ENCODE measurements around the gene U2AF1L4.
"Not testable (repeated sequence)": the region's sequence is repeated elsewhere in the genome, so short reads cannot be mapped to it uniquely, and the experiment has no call there.

U2AF1L4 gene

DNA sequence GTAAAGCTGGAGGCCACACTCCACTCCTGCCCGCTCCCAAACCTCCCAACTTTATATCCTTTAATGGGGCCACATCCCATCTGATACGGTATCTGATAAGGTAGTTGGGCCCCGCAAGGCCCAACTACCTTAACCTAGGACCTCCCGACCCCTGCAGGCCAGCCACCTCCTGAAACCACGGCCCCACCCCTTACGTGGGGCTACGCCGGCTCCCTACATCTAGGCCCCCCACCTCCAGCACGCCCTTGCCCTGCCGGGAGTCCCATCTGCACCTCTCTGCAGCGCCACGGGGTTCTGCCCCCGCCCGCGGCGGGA, 5.2 kb downstream of the U2AF1L4 start:
- DNase-seq: no peak

DNA sequence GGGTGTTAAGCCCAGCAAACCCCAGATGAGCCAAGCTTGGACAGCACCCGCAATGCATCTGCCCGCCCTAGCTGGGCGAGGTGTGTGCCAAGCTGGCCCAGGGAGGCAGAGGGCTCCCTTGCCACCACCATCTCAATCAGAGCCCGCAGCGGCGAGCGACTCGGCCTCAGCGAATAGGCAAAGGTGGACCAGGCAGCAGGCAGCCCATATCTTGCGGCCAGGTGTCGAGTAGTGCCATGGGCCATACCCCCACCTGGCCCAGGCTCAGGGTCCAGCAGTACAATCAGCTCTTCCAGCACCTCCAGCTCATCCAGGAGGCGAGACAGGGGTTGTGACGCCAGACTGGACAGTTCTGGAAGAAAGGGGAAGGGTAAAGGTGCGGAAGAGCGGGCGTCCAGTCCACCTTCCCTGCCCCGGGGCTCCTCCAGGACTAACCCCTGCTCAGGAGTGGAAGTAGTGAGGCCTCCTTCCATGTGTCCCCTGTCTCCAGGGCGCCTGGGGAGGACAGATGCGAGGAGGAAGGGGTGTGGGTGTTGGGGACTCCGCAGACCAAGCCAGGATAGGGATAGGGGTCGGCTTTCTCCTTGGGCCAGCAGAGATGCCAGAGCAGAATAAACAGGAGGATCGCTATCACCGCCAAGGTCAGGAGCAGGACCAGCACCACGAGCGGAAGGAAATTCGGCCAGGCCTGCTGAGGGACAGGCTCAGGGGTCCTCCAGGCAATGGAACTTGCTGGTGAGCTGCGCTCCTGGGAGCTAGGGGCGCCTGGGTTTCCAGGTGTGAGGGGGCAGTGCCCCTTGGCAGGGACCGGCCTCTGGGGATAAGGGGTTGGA, 5.7 kb downstream of the U2AF1L4 start:
- no peak for DNase-seq

DNA sequence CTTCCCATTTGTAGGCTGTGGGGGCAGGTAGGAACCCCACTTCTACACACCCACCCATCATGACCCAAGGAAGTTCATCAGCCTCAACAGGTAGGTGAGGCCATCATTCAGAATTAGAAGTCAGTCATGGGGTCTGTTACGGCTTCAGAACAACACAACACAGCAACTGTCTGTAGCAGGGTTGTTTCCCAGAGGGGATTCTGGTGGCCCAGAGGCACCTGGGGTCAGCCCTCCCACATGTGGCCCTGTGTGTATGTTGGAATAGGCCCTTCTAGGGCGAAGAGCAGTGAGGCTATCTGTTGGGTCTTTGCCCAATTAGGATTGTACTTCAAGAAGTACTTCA, 6.4 kb downstream of the U2AF1L4 start:
- no peak for DNase-seq

DNA sequence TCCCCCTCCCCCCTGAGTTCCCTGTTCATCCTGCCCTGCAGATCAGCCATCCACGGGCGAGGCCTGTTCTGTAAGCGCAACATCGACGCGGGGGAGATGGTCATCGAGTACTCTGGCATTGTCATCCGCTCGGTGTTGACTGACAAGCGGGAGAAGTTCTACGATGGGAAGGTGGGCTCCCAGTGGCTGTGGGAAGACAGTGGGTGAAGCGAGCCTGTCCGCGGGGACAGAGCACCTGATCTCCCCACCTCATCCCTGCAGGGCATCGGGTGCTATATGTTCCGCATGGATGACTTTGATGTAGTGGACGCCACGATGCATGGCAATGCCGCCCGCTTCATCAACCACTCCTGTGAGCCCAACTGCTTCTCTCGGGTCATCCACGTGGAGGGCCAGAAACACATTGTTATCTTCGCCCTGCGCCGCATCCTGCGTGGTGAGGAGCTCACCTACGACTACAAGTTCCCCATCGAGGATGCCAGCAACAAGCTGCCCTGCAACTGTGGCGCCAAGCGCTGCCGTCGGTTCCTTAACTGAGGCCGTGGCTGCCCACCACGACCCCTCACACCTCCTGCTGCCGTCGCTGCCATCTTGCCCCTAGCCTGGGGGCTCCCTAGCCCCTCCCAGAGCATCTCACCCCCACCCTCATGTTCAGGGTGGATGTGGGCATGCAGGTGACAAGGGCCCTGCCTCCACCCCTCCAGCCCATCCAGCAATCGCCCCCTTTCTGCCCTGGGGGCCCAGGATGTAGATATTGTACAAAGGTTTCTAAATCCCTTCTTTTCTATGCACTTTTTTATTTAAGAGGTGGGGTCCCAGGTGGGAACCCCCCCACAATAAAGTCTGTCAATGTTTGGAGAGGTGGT, 7.0 kb downstream of the U2AF1L4 start:
- no peak for DNase-seq

DNA sequence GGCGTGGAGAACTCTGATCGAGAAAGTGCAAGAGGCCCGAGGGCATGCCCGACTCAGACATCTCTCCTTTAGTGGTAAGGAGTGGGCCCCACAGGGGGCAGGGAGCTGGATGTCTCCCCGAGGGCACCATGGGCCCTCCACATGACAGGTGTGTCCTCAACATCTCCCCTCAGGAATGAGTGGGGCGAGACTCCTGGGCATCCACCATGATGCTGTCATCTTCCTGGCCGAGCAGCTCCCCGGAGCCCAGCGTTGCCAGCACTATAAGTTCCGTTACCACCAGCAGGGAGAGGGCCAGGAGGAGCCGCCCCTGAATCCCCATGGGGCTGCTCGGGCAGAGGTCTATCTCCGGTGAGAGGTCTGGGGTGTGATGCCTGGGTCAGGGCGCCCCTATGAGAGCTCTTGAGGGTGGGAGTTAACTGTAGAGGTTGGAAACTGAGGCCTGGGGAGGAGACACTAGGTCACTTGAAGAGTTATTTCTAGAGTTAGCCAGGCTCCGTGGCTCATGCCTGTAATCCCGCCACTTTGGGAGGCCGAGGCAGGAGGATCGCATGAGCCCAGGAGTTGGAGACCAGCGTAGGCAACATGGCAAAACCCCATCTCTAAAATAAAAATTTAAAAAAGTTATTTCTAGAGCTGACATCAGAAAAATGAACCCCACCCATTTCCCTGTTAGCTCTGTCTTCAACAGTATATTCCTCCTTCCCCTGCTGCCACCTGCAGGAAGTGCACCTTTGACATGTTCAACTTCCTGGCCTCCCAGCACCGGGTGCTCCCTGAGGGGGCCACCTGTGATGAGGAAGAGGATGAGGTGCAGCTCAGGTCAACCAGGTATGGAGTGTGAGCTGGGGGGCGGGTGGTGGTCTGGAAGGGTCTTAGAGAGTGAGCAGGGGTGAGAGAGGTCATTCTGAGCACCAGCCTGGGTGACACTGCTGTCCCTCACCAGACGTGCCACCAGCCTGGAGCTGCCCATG, 8.0 kb downstream of the U2AF1L4 start:
- DNase-seq: no peak

DNA sequence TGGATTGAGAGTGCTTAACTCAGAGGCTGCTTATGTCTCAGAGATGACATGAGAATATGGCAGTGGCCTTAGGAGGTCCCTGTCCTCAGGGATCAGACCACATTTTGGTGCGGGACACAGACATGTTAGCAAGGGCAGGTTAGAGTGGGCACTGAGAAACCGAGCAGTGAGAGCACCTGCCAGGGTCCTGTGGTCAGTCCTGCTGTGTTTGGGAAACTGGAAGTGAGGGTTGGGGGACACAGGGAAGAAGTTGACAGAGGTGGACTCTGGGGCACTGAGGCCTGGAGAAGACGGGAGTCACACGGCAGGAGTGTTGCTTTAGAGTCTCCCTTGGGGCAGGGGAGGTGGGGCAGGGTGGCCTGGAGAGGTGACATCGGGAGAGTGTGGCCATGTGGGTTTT, 10.3 kb downstream of the U2AF1L4 start:
- no peak for DNase-seq

DNA sequence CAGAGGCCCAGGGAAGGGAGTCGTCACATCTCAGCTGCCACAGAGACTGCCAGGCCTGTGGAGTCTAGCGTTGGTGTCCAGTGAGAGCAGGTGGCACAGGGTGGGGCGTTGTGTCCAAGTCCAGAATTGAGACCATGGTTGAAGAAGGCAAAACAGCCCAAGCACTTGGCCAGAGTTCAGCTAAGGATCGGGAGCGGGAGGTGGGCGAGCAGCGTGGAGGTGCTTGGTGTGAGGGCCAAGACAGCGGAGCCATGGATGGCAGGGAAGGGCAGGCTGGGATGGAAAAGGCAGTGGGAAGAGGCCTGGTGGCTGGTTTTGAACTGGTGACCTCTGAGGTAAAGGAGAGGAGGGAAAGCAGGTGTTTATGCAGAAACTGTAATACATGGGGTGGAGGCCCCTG, 10.9 kb downstream of the U2AF1L4 start:
- DNase-seq: no peak

DNA sequence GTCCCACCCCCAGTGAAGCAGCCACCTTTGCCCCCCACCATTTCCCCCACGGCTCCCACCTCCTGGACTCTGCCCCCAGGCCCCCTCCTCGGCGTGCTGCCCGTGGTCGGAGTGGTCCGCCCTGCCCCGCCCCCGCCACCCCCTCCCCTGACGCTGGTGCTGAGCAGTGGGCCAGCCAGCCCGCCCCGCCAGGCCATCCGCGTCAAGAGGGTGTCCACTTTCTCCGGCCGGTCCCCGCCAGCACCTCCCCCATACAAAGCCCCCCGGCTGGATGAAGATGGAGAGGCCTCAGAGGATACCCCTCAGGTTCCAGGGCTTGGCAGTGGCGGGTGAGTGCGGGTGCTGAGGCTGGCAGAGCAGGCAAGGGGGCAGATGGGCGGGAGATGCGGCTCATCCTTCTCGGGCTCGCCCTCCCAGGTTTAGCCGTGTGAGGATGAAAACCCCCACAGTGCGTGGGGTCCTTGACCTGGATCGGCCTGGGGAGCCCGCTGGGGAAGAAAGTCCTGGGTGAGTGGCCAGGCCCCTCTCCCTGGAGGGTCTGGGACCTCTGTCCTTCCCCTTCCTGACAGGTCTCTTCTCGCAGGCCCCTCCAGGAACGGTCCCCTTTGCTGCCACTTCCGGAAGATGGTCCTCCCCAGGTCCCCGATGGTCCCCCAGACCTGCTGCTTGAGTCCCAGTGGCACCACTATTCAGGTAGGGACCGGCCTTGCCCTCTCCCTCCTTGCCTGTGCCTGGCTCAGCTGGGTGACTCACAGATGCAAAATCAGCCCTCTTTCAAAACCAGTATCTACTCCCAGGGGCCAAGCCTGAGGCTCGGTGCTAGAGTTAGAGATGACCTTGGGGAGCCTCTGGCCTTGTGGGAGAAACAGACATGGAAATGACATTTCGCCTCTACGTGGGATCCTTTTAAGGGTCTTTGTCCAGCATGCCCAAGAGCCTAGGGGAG, 11.8 kb downstream of the U2AF1L4 start:
- no peak for DNase-seq

DNA sequence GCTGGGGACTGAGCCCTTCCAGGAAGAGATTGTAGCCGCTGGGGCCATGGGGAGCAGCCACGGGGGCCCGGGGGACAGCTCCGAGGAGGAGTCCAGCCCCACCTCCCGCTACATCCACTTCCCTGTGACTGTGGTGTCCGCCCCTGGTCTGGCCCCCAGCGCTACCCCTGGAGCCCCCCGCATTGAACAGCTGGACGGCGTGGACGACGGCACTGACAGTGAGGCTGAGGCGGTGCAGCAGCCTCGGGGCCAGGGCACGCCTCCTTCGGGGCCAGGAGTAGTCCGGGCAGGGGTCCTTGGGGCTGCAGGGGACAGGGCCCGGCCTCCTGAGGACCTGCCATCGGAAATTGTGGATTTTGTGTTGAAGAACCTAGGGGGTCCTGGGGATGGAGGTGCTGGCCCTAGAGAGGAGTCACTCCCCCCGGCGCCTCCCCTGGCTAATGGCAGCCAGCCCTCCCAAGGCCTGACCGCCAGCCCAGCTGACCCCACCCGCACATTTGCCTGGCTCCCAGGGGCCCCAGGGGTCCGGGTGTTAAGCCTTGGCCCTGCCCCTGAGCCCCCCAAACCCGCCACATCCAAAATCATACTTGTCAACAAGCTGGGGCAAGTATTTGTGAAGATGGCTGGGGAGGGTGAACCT, 12.6 kb downstream of the U2AF1L4 start:
- DNase-seq: no peak

DNA sequence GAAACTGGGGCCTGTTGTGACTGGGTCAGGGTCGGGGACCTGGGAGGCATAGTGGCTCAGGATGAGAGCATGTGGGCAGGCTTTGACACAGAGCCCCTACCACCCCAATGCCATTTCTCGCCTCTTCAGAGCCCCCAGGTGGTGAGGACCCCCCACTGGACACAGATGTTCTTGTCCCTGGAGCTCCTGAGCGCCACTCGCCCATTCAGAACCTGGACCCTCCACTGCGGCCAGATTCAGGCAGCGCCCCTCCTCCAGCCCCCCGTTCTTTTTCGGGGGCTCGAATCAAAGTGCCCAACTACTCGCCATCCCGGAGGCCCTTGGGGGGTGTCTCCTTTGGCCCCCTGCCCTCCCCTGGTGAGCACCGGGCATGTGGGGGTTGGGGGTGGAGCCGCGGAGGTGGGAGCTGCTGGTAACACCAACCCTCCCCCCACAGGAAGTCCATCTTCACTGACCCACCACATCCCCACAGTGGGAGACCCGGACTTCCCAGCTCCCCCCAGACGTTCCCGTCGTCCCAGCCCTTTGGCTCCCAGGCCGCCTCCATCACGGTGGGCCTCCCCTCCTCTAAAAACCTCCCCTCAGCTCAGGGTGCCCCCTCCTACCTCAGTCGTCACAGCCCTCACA, 13.3 kb downstream of the U2AF1L4 start:
- no peak for DNase-seq

DNA sequence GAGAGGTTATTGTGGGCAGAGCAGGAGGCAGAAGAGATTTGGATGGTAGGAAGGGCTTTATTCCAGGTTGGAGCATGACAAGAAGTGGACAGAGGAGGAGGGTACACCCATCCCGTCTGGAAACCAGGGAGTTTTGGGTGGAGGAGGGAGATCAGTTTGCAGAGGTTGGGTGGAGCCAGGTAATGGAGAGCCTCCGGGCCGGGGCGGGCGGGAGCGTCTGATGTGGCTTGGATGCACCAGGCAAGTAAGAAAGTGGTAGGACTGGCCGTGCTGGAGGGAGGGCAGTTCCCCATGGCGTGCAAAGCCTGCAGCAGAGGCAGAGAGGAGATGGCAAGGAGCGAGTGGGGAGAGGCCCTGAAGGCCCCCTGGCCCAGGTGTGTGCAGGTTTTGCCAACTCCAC, 13.9 kb downstream of the U2AF1L4 start:
- DNase-seq: no peak

DNA sequence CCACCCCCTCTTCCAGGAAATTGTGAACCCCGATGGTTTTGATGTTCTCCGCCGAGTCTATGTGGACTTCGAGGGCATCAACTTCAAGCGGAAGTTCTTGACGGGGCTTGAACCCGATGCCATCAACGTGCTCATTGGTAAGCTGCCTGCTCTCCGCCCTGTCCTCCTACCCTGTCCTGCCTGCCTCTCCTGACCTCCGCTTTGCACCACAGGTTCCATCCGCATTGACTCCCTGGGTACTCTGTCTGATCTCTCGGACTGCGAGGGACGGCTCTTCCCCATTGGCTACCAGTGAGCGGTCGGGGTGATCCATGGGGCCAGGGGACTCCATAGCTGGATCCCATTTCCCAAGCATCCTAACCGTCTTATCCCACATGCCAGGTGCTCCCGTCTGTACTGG, 14.9 kb downstream of the U2AF1L4 start:
- no peak for DNase-seq

DNA sequence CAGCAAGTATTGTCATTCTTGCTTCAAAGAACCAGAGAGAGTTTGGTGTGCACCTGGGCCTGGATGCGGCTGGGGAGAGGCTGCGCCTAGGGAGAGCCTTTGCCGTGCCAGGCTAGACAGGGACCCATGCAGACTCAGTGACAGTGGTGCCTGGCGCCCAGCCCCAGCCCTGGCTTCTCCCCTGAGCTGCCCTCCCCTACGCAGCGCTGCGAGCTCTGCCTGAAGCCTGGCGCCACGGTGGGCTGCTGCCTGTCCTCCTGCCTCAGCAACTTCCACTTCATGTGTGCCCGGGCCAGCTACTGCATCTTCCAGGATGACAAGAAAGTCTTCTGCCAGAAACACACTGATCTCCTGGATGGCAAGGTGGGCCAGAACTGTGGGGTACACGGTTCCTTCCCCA, 15.5 kb downstream of the U2AF1L4 start:
- DNase-seq: no peak

DNA sequence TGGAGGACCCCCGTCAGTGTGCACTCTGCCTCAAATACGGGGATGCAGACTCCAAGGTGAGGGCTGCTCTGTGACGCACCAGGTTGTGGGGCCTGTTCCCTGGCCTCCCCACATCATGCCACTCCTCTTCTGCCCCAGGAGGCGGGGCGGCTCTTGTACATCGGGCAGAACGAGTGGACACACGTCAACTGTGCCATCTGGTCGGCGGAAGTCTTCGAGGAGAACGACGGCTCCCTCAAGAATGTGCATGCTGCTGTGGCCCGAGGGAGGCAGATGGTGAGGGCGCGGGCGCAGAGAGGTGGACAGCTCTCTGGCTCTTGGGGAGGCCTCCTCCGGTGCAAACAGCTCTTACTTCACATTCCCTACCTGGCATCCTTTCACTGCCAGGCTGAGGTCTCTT, 16.2 kb downstream of the U2AF1L4 start:
- no peak for DNase-seq

DNA sequence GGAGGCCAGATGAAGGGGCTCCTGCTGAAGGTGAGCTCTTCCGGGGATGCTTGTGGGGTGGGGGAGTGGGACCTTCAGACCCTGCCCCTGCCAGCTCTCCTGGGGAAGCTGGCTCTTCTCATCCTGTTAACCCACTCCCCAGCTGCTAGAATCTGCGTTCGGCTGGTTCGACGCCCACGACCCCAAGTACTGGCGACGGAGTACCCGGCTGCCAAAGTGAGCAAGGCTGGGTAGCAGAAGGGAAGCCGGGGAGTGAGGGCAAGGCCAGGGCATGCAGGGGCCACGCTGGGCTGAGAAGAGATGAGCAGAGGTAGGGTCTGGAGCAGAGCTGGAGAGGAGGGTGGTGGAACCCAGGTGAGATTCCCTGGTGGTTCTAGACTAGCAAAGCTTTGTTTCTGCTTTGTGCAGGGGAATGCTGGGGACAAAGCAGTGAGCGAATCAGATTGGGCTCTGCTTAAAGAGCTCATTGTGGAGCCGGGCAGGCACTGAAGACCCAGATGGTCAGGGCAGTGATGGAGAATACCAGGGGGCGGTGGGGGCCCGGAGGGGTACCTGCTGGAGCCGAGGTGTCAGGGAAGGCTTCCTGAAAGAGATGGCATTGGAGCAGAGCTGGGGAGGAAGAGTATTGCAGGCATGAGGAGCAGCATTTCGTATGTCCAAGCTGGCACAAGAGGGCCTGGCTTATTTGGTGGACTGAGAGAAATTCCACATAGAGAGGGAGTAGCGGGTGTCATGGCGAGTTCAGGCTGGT, 17.1 kb downstream of the U2AF1L4 start:
- DNase-seq: no peak

DNA sequence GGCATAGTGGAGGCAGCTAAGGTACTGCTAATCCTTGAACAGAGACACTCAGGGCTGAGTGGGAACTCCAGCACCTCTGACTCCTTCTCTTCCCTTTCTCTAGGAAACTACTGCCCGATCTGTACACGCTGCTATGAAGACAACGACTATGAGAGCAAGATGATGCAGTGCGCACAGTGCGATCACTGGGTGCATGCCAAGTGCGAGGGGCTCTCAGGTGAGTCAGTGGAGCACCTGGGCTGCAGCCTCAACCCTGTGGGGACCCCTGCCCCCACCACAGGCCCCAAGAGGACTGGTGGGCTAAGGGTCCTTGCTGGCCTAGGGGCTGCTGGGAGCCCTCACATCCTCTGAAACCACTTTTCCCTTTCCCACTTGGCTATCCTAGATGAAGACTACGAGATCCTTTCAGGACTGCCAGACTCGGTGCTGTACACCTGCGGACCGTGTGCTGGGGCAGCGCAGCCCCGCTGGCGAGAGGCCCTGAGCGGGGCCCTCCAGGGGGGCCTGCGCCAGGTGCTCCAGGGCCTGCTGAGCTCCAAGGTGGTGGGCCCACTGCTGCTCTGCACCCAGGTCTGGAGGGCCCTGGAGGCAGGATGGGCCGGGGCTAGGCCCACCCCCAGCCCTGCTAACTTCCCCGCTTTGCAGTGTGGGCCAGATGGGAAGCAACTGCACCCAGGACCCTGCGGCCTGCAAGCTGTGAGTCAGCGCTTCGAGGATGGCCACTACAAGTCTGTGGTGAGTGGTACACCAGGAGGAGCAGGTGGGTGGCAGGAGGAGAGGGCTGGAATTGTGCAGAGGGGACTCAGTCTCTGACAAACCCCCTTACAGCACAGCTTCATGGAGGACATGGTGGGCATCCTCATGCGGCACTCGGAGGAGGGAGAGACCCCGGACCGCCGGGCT, 17.9 kb downstream of the U2AF1L4 start:
- no peak for DNase-seq

DNA sequence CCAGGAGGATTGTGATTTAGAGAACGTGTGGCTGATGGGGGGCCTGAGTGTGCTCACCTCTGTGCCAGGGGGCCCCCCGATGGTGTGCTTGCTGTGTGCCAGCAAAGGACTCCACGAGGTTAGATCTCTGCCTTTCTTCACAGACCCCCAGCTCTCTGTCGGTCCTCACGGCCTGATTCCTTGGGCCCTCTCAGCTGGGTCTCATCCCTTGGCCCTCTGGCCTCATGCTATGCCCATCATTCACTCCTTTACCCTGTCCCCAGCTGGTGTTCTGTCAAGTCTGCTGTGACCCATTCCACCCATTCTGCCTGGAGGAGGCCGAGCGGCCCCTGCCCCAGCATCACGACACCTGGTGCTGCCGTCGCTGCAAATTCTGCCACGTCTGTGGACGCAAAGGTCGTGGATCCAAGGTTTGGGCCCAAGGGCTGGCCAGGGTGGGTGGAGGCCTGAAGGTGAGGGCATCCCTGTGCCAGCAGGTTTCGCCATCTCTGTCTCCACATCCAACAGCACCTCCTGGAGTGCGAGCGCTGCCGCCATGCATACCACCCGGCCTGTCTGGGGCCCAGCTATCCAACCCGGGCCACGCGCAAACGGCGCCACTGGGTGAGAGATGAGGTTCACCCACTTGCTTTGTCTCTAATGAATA, 19.9 kb downstream of the U2AF1L4 start:
- no peak for DNase-seq

DNA sequence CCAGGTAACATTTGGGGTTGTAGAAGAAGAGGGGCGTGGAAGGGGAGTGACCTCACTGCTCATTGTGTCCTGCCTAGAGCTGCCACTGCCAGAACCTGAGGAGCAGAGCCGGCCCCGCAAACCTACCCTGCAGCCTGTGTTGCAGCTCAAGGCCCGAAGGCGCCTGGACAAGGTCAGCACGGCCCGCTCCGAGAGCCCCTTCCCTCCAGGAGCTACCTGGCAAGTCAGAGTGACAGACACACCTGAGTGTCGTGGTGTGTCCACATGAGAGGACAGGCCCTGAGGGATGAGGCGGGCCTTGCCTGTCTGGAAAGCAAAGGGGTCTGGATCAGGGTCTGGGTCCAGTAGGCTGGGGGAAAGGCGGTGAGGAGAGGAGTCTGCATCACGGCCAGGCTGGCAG, 20.7 kb downstream of the U2AF1L4 start:
- DNase-seq: no peak

DNA sequence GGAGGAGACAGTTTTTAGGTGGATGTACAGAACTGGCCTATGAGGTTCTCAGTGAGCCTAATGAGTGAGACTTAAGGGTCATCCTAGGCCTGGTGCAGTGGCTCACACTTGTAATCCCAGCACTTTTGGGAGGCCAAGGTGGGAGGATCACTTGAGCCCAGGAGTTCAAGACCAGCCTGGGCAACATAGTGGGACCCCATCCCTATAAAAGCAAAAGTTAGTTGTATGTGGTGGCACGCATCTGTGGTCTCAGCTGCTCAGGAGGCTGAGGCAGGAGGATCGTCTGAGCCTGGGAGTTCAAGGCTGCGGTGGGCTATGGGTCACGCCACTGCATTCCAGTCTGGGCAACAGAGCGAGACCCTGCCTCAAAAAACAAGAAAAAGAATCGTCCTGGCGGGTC, 21.1 kb downstream of the U2AF1L4 start:
- DNase-seq: not testable (repeated sequence)

Data from activated effector memory CD4-positive, alpha-beta T cell treated with anti-CD3 and anti-CD28 coated beads, Interleukin-2, amount 50 U/mL, for 16 hours (primary cell).